ENCODE results near the gene EEF1AKMT1. TPM values are rescaled to one million over a fixed set of nuclear protein-coding genes. Genes with fewer than 3 reads are reported as not detected.
"Not testable (repeated sequence)": the region's sequence is repeated elsewhere in the genome, so short reads cannot be mapped to it uniquely, and the experiment has no call there.

Gene EEF1AKMT1
- total and polyA plus RNA-seq, 4 donors, result 4.2 to 11.2 (median 4.9) TPM

DNA sequence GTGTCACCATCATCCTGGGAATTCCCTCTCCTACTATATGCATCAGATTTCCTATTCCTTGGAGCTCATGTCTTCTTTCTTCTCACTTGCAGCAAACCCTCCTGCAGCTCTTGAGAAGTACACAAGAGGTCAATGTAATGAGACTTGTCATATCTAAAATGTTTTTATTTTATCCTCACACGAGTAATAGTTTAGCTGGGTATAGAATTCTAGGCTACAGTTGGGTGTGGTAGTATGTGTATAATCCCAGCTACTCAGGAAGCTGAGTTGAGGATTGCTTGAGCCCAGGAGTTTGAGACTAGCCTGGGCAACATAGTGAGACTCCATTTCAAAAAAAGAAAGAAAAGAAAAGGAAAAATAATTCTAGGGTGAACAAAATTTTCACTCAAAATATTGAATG is 24.4 kb downstream of the EEF1AKMT1 start:
- no peak for TF ChIP-seq TAF1 (conservative IDR thresholded peaks at IDR 0.05)
- no peak for TF ChIP-seq ATF3 (IDR thresholded peaks at IDR 0.05)
- TF ChIP-seq SP1 (IDR thresholded peaks at IDR 0.05), result no peak
- TF ChIP-seq GABPA (IDR thresholded peaks at IDR 0.05 in 1 of 2, conservative IDR thresholded peaks at IDR 0.05 in 1 of 2), result no peak
- no peak overlapping the region for H3K4me3 ChIP-seq (ENCODE audit: low read depth in 1 of 3, low read length in 3 of 3)
- WGBS, result 93% methylated on average over 1 of the region's 1 CpG

DNA sequence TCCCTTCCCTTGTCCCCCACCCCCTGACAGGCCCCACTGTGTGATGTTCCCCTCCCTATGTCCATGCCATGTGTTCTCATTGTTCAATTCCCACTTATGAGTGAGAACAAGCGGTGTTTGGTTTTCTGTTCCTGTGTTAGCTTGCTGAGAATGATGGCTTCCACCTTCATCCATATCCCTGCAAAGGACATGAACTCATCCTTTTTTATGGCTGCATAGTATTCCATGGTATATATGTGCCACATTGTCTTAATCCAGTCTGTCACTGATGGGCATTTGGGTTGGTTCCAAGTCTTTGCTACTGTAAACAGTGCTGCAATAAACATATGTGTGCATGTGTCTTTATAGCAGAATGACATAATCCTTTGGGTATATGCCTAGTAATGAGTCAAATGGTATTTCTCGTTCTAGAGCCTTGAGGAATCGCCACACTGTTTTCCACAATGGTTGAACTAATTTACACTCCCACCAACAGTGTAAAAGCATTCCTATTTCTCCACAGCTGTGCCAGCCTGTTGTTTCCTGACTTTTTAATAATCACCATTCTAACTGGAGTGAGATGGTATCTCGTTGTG is 29.8 kb downstream of the EEF1AKMT1 start:
- H3K4me3 ChIP-seq (ENCODE audit: low read depth in 1 of 3, low read length in 3 of 3); H3K4me1 ChIP-seq (ENCODE audit: control insufficient read depth in 4 of 4, insufficient read depth in 4 of 4, low read length in 3 of 4); H3K27me3 ChIP-seq (ENCODE audit: control insufficient read depth in 4 of 4, insufficient read depth in 4 of 4, low read length in 3 of 4); DNase-seq (ENCODE audit: low spot score); H3K9me3 ChIP-seq (ENCODE audit: control insufficient read depth in 4 of 4, low read length in 3 of 4); H3K36me3 ChIP-seq (ENCODE audit: control insufficient read depth in 4 of 4, insufficient read depth in 3 of 4, low read depth in 1 of 4, low read length in 3 of 4); H3K27ac ChIP-seq (ENCODE audit: low read depth in 1 of 2, low read length in 2 of 2); H3K9ac ChIP-seq (ENCODE audit: low read depth in 1 of 2, low read length in 2 of 2): not testable (repeated sequence)
- WGBS, result 96% methylated on average over 4 of the region's 4 CpGs

More for the DNA sequence above, 24.4 kb downstream of the EEF1AKMT1 start:
- no peaks in the 10 kb centered on the region for H3K4me1 ChIP-seq (ENCODE audit: control insufficient read depth in 4 of 4, insufficient read depth in 4 of 4, low read length in 3 of 4)
- H3K9me3 ChIP-seq (ENCODE audit: control insufficient read depth in 4 of 4, low read length in 3 of 4), result peaks cover 0 to 11% (median 3%) of the 10 kb centered on the region in 4 donors
- no peak overlapping the region for H3K27ac ChIP-seq (ENCODE audit: low read depth in 1 of 2, low read length in 2 of 2)
- H3K27me3 ChIP-seq (ENCODE audit: control insufficient read depth in 4 of 4, insufficient read depth in 4 of 4, low read length in 3 of 4), result no peaks in the 10 kb centered on the region
- H3K9ac ChIP-seq (ENCODE audit: low read depth in 1 of 2, low read length in 2 of 2), result no peak overlapping the region
- no peaks in the 10 kb centered on the region for H3K36me3 ChIP-seq (ENCODE audit: control insufficient read depth in 4 of 4, insufficient read depth in 3 of 4, low read depth in 1 of 4, low read length in 3 of 4)
- no peak for DNase-seq (ENCODE audit: low spot score)

DNA sequence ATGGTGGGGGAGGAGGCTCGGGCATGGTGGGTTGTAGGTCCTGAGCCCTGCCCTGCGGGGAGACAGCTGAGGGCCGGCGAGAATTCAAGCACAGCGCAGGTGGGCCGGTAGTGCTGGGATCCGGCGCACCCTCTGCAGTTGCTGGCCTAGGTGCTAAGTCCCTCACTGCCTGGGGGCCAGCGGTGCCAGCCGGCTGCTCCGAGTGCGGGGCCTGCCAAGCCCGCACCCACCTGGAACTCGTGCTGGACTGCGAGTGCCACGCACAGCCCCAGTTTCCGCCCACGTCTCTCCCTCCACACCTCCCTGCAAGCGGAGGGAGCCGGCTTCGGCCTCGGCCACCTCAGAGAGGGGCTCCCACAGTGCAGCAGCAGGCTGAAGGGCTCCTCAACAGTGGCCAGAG is 33.7 kb downstream of the EEF1AKMT1 start:
- H3K27ac ChIP-seq (ENCODE audit: low read depth in 1 of 2, low read length in 2 of 2), result no peak overlapping the region
- H3K9me3 ChIP-seq (ENCODE audit: control insufficient read depth in 4 of 4, low read length in 3 of 4), result peaks cover 0 to 7% (median 0%) of the 10 kb centered on the region in 4 donors
- no peak for TF ChIP-seq JUND (IDR thresholded peaks at IDR 0.05)
- TF ChIP-seq FOXA1 (IDR thresholded peaks at IDR 0.05), result no peak
- TF ChIP-seq RXRA (IDR thresholded peaks at IDR 0.05), result no peak
- TF ChIP-seq RAD21 (IDR thresholded peaks at IDR 0.05), result no peak
- no peak for TF ChIP-seq FOXA2 (IDR thresholded peaks at IDR 0.05)
- TF ChIP-seq ATF3 (IDR thresholded peaks at IDR 0.05), result no peak
- TF ChIP-seq ZBTB33 (IDR thresholded peaks at IDR 0.05), result no peak
- no peak for TF ChIP-seq SP1 (IDR thresholded peaks at IDR 0.05)
- TF ChIP-seq EGR1 (IDR thresholded peaks at IDR 0.05; ENCODE audit: low read depth in 2 of 2), result no peak
- TF ChIP-seq NR2F2 (IDR thresholded peaks at IDR 0.05), result no peak
- 98% methylated on average over 22 of the region's 22 CpGs for WGBS
- H3K4me1 ChIP-seq (ENCODE audit: control insufficient read depth in 4 of 4, insufficient read depth in 4 of 4, low read length in 3 of 4), result no peaks in the 10 kb centered on the region
- DNase-seq (ENCODE audit: low spot score), result no peak
- H3K4me3 ChIP-seq (ENCODE audit: low read depth in 1 of 3, low read length in 3 of 3), result no peak overlapping the region
- H3K36me3 ChIP-seq (ENCODE audit: control insufficient read depth in 4 of 4, insufficient read depth in 3 of 4, low read depth in 1 of 4, low read length in 3 of 4), result peaks cover 0 to 6% (median 2%) of the 10 kb centered on the region in 4 donors
- no peak overlapping the region for H3K9ac ChIP-seq (ENCODE audit: low read depth in 1 of 2, low read length in 2 of 2)
- no peaks in the 10 kb centered on the region for H3K27me3 ChIP-seq (ENCODE audit: control insufficient read depth in 4 of 4, insufficient read depth in 4 of 4, low read length in 3 of 4)

All from liver (tissue), 9 donors.